Frontal cortex (tissue), 4 donors: ENCODE measurements around the gene FTHL17. TPM values are rescaled to one million over a fixed set of nuclear protein-coding genes. Genes with fewer than 3 reads are reported as not detected.
A peak's percentile ranks its signal among the peaks of the same experiment; 100 is the strongest.

ENCODE experiments used
- DNase-seq, 2 donors: peaks; one replicate each; pipeline ENCODE4 v3.0.0; 2012; ENCODE audit warnings: low spot score in 2 of 2
- FAIRE-seq: peaks from 2 replicates; lab custom pipeline; 2012; peaks lifted over from hg19 to GRCh38; lab: Jason Lieb, UNC
- total RNA-seq: library from RNA; depleted of rRNA; stranded (reverse); fragments of >200 nt; gene quantifications from one replicate; pipeline ENCODE4 v1.2.3, GENCODE V29; 2014
- donor health status: control.
- donor health status: control.
- donor health status: control.

Gene FTHL17
- total RNA-seq, 1 donor from 2014 or later = not detected

- DNase-seq = no peak
- no peak for FAIRE-seq
Observed at GRCh38 chrX:31053621-31054020, 18.2 kb downstream of the FTHL17 start.

- DNase-seq (no peak), FAIRE-seq (no peak)
Observed at GRCh38 chrX:31039327-31039711, 32.5 kb downstream of the FTHL17 start.

- FAIRE-seq (no peak), DNase-seq (peak in 1 of 2 donors; percentile 2)
Observed at GRCh38 chrX:31038575-31039326, 33.1 kb downstream of the FTHL17 start.

GRCh38 chrX:31036895-31037294 lies 34.9 kb downstream of the FTHL17 start:
- no peak for FAIRE-seq
- peak in 1 of 2 donors; percentile 2 for DNase-seq

- no peak for FAIRE-seq
- DNase-seq = no peak
Observed at GRCh38 chrX:31027351-31027750, 44.5 kb downstream of the FTHL17 start.

GRCh38 chrX:31024866-31025265 lies 47.0 kb downstream of the FTHL17 start:
- FAIRE-seq = no peak

GRCh38 chrX:31021537-31021936 lies 50.3 kb downstream of the FTHL17 start:
- FAIRE-seq (no peak), DNase-seq (no peak)

More at GRCh38 chrX:31024866-31025265, 47.0 kb downstream of the FTHL17 start:
- no peak for DNase-seq

Other genes with a start within 250 kb of the FTHL17 start
- gene TAB3, start 182.8 kb downstream of the FTHL17 start, total RNA-seq = 17.1 TPM